HEK293 (cell line): ENCODE measurements around the gene PSMG2.

Source experiments
- KLF10 ChIP-seq: fragments of 450-650 bp; IDR thresholded peaks from 2 replicates; pipeline ENCODE4 v1.5.1; 2018; ENCODE audit warnings: missing biosample characterization, mild to moderate bottlenecking, missing genetic modification characterization
- SCRT2 ChIP-seq: fragments of 450-650 bp; formaldehyde crosslinking; IDR thresholded peaks from 2 replicates; pipeline ENCODE4 v1.5.1; 2016; ENCODE audit warnings: missing biosample characterization, missing genetic modification characterization
- TCF7L2 ChIP-seq: IDR thresholded peaks from 2 replicates; pipeline ENCODE4 v1.6.1; 2011; ENCODE audit warnings: low read depth, mild to moderate bottlenecking, inconsistent platforms, low read length, moderate library complexity, borderline replicate concordance
- ZBTB8A ChIP-seq: fragments of 450-650 bp; formaldehyde crosslinking; IDR thresholded peaks from 2 replicates; pipeline ENCODE4 v1.5.1; 2016; ENCODE audit warnings: missing biosample characterization, missing genetic modification characterization
- ZNF146 ChIP-seq: fragments of 450-650 bp; formaldehyde crosslinking; IDR thresholded peaks from 2 replicates; pipeline ENCODE4 v1.5.1; 2016; ENCODE audit warnings: missing biosample characterization, missing genetic modification characterization
- ZNF747 ChIP-seq: fragments of 450-650 bp; formaldehyde crosslinking; IDR thresholded peaks from 2 replicates; pipeline ENCODE4 v1.5.1; 2016; ENCODE audit warnings: missing biosample characterization, missing genetic modification characterization
- TF ChIP-seq, protein P1 (sequence below): fragments of 450-650 bp; IDR thresholded peaks from 2 replicates; pipeline ENCODE4 v1.5.1; 2018; ENCODE audit warnings: missing biosample characterization, mild to moderate bottlenecking, missing genetic modification characterization
- TF ChIP-seq, protein P2 (sequence below): fragments of 450-650 bp; formaldehyde crosslinking; IDR thresholded peaks from 2 replicates; pipeline ENCODE4 v1.5.1; 2016; ENCODE audit warnings: missing biosample characterization, missing genetic modification characterization
- TF ChIP-seq, protein P3 (sequence below): fragments of 450-650 bp; formaldehyde crosslinking; IDR thresholded peaks from 2 replicates; pipeline ENCODE4 v1.5.1; 2017; ENCODE audit warnings: missing biosample characterization, missing genetic modification characterization
- TF ChIP-seq, protein P4 (sequence below): fragments of 450-650 bp; formaldehyde crosslinking; IDR thresholded peaks from 2 replicates; pipeline ENCODE4 v1.5.1; 2017; ENCODE audit warnings: missing biosample characterization, missing genetic modification characterization
- TF ChIP-seq, protein P5 (sequence below): fragments of 450-650 bp; formaldehyde crosslinking; IDR thresholded peaks from 2 replicates; pipeline ENCODE4 v1.5.1; 2016; ENCODE audit warnings: missing biosample characterization, missing genetic modification characterization
- TF ChIP-seq, protein P6 (sequence below): fragments of 450-650 bp; formaldehyde crosslinking; IDR thresholded peaks from 2 replicates; pipeline ENCODE4 v1.5.1; 2016; ENCODE audit warnings: missing biosample characterization, missing genetic modification characterization

DNA sequence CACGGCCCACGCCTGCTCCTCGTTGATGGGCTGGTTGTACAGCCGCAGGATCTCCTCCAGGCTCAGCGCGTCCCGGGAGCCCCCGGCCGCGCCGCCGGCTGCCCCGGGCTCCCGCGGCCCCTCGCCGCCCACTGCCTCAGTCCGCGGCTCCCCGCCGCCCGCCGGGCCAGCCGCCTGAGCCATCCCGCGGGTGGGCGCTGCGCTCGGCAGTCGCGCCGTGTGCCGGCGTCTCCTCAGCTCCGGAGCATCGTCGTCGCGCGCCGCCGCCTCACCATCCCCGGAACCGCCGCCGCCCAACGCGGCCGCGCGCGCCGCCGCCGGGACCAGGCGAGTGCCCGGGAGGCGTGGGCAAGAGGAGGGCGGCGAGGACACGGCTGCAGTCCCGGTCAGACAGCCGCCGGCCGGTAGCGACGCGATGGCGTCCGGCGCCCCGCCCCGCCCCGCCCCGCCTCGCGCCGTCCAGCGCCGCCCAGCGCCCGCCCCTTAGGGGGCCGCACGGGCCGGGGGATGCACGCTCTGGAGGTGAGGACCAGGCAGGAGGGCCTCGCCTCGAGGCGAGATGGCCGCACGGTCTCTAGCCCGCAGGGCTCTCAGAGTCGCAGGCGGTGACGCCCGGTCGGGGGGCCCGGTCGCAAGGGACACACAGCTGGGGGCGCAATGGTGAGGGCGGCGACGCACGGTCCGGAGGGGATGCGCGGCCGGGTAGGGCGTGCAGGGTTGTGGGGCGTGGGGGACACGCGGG is 45.0 kb upstream of the PSMG2 start, which contains the start of gene SPIRE1:
- TF ChIP-seq, protein P1, sequence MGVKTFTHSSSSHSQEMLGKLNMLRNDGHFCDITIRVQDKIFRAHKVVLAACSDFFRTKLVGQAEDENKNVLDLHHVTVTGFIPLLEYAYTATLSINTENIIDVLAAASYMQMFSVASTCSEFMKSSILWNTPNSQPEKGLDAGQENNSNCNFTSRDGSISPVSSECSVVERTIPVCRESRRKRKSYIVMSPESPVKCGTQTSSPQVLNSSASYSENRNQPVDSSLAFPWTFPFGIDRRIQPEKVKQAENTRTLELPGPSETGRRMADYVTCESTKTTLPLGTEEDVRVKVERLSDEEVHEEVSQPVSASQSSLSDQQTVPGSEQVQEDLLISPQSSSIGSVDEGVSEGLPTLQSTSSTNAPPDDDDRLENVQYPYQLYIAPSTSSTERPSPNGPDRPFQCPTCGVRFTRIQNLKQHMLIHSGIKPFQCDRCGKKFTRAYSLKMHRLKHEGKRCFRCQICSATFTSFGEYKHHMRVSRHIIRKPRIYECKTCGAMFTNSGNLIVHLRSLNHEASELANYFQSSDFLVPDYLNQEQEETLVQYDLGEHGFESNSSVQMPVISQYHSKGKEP (tag by site-specific recombination): no peak
- TF ChIP-seq, protein P2, sequence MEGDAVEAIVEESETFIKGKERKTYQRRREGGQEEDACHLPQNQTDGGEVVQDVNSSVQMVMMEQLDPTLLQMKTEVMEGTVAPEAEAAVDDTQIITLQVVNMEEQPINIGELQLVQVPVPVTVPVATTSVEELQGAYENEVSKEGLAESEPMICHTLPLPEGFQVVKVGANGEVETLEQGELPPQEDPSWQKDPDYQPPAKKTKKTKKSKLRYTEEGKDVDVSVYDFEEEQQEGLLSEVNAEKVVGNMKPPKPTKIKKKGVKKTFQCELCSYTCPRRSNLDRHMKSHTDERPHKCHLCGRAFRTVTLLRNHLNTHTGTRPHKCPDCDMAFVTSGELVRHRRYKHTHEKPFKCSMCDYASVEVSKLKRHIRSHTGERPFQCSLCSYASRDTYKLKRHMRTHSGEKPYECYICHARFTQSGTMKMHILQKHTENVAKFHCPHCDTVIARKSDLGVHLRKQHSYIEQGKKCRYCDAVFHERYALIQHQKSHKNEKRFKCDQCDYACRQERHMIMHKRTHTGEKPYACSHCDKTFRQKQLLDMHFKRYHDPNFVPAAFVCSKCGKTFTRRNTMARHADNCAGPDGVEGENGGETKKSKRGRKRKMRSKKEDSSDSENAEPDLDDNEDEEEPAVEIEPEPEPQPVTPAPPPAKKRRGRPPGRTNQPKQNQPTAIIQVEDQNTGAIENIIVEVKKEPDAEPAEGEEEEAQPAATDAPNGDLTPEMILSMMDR (tag by site-specific recombination): peak; percentile 59
- TF ChIP-seq ZNF146 (tag by site-specific recombination) (no peak), ZNF747 (tag by site-specific recombination) (no peak), TCF7L2 (no peak), KLF10 (tag by site-specific recombination) (peak; percentile 33; the same call in 1 of the 2 replicates), SCRT2 (tag by site-specific recombination) (no peak), ZBTB8A (tag by site-specific recombination) (peak; percentile 97)
- TF ChIP-seq, protein P3, sequence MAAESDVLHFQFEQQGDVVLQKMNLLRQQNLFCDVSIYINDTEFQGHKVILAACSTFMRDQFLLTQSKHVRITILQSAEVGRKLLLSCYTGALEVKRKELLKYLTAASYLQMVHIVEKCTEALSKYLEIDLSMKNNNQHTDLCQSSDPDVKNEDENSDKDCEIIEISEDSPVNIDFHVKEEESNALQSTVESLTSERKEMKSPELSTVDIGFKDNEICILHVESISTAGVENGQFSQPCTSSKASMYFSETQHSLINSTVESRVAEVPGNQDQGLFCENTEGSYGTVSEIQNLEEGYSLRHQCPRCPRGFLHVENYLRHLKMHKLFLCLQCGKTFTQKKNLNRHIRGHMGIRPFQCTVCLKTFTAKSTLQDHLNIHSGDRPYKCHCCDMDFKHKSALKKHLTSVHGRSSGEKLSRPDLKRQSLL (tag by site-specific recombination): no peak
- TF ChIP-seq, protein P4, sequence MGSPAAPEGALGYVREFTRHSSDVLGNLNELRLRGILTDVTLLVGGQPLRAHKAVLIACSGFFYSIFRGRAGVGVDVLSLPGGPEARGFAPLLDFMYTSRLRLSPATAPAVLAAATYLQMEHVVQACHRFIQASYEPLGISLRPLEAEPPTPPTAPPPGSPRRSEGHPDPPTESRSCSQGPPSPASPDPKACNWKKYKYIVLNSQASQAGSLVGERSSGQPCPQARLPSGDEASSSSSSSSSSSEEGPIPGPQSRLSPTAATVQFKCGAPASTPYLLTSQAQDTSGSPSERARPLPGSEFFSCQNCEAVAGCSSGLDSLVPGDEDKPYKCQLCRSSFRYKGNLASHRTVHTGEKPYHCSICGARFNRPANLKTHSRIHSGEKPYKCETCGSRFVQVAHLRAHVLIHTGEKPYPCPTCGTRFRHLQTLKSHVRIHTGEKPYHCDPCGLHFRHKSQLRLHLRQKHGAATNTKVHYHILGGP (tag by site-specific recombination): no peak
- TF ChIP-seq, protein P5, sequence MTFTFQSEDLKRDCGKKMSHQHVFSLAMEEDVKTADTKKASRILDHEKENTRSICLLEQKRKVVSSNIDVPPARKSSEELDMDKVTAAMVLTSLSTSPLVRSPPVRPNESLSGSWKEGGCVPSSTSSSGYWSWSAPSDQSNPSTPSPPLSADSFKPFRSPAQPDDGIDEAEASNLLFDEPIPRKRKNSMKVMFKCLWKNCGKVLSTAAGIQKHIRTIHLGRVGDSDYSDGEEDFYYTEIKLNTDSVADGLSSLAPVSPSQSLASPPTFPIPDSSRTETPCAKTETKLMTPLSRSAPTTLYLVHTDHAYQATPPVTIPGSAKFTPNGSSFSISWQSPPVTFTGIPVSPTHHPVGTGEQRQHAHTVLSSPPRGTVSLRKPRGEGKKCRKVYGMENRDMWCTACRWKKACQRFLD (tag by site-specific recombination): no peak
- TF ChIP-seq, protein P6, sequence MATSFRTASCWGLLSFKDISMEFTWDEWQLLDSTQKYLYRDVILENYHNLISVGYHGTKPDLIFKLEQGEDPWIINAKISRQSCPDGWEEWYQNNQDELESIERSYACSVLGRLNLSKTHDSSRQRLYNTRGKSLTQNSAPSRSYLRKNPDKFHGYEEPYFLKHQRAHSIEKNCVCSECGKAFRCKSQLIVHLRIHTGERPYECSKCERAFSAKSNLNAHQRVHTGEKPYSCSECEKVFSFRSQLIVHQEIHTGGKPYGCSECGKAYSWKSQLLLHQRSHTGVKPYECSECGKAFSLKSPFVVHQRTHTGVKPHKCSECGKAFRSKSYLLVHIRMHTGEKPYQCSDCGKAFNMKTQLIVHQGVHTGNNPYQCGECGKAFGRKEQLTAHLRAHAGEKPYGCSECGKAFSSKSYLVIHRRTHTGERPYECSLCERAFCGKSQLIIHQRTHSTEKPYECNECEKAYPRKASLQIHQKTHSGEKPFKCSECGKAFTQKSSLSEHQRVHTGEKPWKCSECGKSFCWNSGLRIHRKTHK: no peak
